ENCODE measurements around the gene SPON1.
"Not testable (repeated sequence)": the region's sequence is repeated elsewhere in the genome, so short reads cannot be mapped to it uniquely, and the experiment has no call there.

The SPON1 gene

GRCh38 chr11:13924801-13925327 is 37.7 kb upstream of the SPON1 start:
- no peak overlapping the region for H3K27ac ChIP-seq

GRCh38 chr11:13926366-13926765 is 36.2 kb upstream of the SPON1 start:
- H3K27ac ChIP-seq, result not testable (repeated sequence)

More at GRCh38 chr11:13924801-13925327, 37.7 kb upstream of the SPON1 start:
- no peak for TF ChIP-seq CTCF (conservative IDR thresholded peaks at IDR 0.05)

- TF ChIP-seq CTCF (conservative IDR thresholded peaks at IDR 0.05), result no peak
- H3K27ac ChIP-seq, result no peak overlapping the region
Measured at GRCh38 chr11:13926981-13927380, 35.5 kb upstream of the SPON1 start.

- no peak for TF ChIP-seq CTCF (conservative IDR thresholded peaks at IDR 0.05)
- no peak overlapping the region for H3K27ac ChIP-seq
Measured at GRCh38 chr11:13927481-13927880, 35.0 kb upstream of the SPON1 start.

- H3K27ac ChIP-seq, result no peak overlapping the region
- TF ChIP-seq CTCF (conservative IDR thresholded peaks at IDR 0.05), result no peak
Measured at GRCh38 chr11:13928566-13929251, 33.8 kb upstream of the SPON1 start.

- TF ChIP-seq CTCF (conservative IDR thresholded peaks at IDR 0.05), result no peak
- no peak overlapping the region for H3K27ac ChIP-seq
Measured at GRCh38 chr11:13929395-13929891, 33.1 kb upstream of the SPON1 start.

- H3K27ac ChIP-seq, result no peak overlapping the region
- TF ChIP-seq CTCF (conservative IDR thresholded peaks at IDR 0.05), result no peak
Measured at GRCh38 chr11:13931356-13931755, 31.2 kb upstream of the SPON1 start.

- not testable (repeated sequence) for H3K27ac ChIP-seq
Measured at GRCh38 chr11:13937154-13937553, 25.4 kb upstream of the SPON1 start.

GRCh38 chr11:13938829-13939228 is 23.7 kb upstream of the SPON1 start:
- H3K27ac ChIP-seq, result not testable (repeated sequence)

Data from VCaP (cell line).